ENCODE data around the gene UCK2. TPM values are rescaled to one million over a fixed set of nuclear protein-coding genes. Genes with fewer than 3 reads are reported as not detected.
A peak's percentile ranks its signal among the peaks of the same experiment; 100 is the strongest.

The UCK2 gene
- total and polyA plus RNA-seq, 10 of the 15 experiments (the other 5 are each of a cell fraction or from before 2014, with no cell fraction given), result 55.3 to 106 (median 84.9) TPM

DNA sequence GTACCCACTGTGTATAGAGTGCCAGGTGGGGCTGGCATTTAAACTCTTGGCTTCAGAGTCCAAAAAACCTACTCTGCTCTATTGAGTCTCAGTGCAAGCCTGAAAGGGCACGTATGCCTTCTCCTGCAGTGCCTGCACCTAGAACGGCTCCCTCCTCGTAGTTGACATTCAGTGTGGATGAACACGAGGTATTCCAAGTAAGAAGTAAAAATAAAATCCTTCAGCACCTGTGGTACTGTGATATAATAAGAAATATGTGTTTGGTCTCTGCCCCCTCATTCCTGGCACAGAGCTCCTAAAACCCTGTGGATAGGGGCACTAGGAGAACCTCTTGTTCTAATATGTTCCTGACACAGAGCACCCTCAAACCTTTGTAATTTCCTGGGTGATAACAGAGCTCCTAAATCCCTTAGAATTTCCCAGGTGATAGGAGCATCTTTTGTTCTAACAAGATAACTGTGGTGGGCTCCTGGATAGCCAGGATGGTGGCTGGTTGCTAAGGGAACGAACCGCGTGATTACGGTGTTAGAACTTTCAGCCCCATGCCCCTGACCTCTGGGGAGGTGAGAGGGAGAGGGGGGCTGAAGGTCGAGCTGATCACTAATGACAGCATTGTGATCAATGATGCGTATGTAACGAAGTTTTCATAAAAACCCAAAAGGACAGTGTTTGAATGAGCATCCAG lies 16.8 kb downstream of the UCK2 start:
- RAD21 ChIA-PET (ENCODE audit: unreplicated experiment), result interaction anchor here (1.0 to 11.4 kb wide), 5 partner anchors 9 to 40 kb away, joined by 3 to 73 read pairs (median 6); partner anchors contain the start of gene UCK2
- Histone ChIP-seq H3K4me3 (no peak overlapping the region), H3K27ac (ENCODE audit: control insufficient read depth, insufficient read depth) (no peak overlapping the region), H3K9me3 (replicated peaks; ENCODE audit: control insufficient read depth, insufficient read depth, low read length) (no peaks in the 10 kb centered on the region; the same call in 2 of the 3 replicates), H3K4me1 (ENCODE audit: control insufficient read depth, insufficient read depth, low read length) (peaks cover 34% of the 10 kb centered on the region), H4K20me1 (ENCODE audit: control insufficient read depth, insufficient read depth) (no peaks in the 10 kb centered on the region; the same call in 1 of the 2 replicates), H3K27me3 (replicated peaks in 1 of 2; ENCODE audit: control insufficient read depth in 2 of 2, insufficient read depth in 2 of 2, low read length in 1 of 2) (no peaks in the 10 kb centered on the region), H3K79me2 (ENCODE audit: control insufficient read depth, insufficient read depth, low read length) (peaks cover 95% of the 10 kb centered on the region), H3K36me3 (ENCODE audit: control insufficient read depth in 2 of 2, insufficient read depth in 2 of 2, low read length in 1 of 2) (peaks cover 2 to 3% of the 10 kb centered on the region in 2 experiments; a peak in 2 of 4 replicates), H3K4me2 (ENCODE audit: control insufficient read depth, insufficient read depth) (no peak overlapping the region), H2AFZ (ENCODE audit: control insufficient read depth, low read depth, low read length) (no peak overlapping the region), H3K9ac (ENCODE audit: control insufficient read depth, insufficient read depth, low read length) (no peak overlapping the region)
- TF ChIP-seq SRF (IDR thresholded peaks at IDR 0.05; ENCODE audit: low read depth in 2 of 2, low read length in 2 of 2) (no peak), SP1 (IDR thresholded peaks at IDR 0.05; ENCODE audit: low read depth, low read length) (no peak), IKZF2 (IDR thresholded peaks at IDR 0.05) (no peak), DPF2 (IDR thresholded peaks at IDR 0.05) (no peak), NR2F1 (conservative IDR thresholded peaks at IDR 0.05) (0 out of 2 replicates have a peak, but pooled peaks have one; percentile 28)
- TF ChIP-seq, protein P1, sequence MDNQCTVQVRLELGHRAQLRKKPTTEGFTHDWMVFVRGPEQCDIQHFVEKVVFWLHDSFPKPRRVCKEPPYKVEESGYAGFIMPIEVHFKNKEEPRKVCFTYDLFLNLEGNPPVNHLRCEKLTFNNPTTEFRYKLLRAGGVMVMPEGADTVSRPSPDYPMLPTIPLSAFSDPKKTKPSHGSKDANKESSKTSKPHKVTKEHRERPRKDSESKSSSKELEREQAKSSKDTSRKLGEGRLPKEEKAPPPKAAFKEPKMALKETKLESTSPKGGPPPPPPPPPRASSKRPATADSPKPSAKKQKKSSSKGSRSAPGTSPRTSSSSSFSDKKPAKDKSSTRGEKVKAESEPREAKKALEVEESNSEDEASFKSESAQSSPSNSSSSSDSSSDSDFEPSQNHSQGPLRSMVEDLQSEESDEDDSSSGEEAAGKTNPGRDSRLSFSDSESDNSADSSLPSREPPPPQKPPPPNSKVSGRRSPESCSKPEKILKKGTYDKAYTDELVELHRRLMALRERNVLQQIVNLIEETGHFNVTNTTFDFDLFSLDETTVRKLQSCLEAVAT (IDR thresholded peaks at IDR 0.05), result no peak
- BruUV-seq (replicated peaks), result no TSS peak
- SMC1A ChIA-PET (ENCODE audit: uncharacterized antibody, unreplicated experiment), result interaction anchor here (0.9 to 17.9 kb wide), 10 partner anchors 8 to 120 kb away, joined by 3 to 212 read pairs (median 7); no protein-coding TSS in a partner anchor
- POLR2A ChIA-PET, result interaction anchor here (2.1 to 5.6 kb wide), 2 partner anchors 14 to 40 kb away, joined by 6 to 44 read pairs; no protein-coding TSS in a partner anchor
- CTCF ChIA-PET, result interaction anchor here (0.7 to 4.8 kb wide), 6 partner anchors 12 to 243 kb away, joined by 3 to 22 read pairs (median 5); no protein-coding TSS in a partner anchor
- ATAC-seq (no peak), DNase-seq (ENCODE audit: low read depth, low spot score) (no peak), FAIRE-seq (no peak)
- 72% methylated on average over 11 of the region's 11 CpGs for WGBS (ENCODE audit: insufficient coverage, insufficient replicate concordance, low lambda C conversion rate, missing lambda C conversion rate)
- intact Hi-C loops (cut with micrococcal nuclease; ENCODE audit: unreplicated experiment) (loop anchor here (5.0 kb wide), 1 partner anchor 38 kb away; no protein-coding TSS in a partner anchor), in situ Hi-C loops (cut with MboI) (no loop called here)
